Neural cell (in vitro differentiated cells): ENCODE measurements around the gene PSMB3. TPM values are rescaled to one million over a fixed set of nuclear protein-coding genes. Genes with fewer than 3 reads are reported as not detected.

Experiments used
- H2AFZ ChIP-seq: fragments of 200-600, 300-800 bp; sonication (generic), shearing (Covaris generic); 2 replicates; pipeline ENCODE4 v1.6.0; 2014; ENCODE audit warnings: low read depth, mild to moderate bottlenecking, antibody characterized with exemption, low read length, moderate library complexity
- H3F3A ChIP-seq: fragments of 200-600 bp; shearing (Covaris generic); 2 replicates; pipeline ENCODE4 v1.6.1; 2016; ENCODE audit warnings: mild to moderate bottlenecking, moderate library complexity, mixed read lengths, antibody characterized with exemption, low read length; ENCODE audit not compliant: insufficient read depth, poor library complexity, severe bottlenecking
- H3K27ac ChIP-seq: fragments of 200-600, 300-800 bp; sonication (generic), shearing (Covaris generic); 2 replicates; pipeline ENCODE4 v1.5.1; 2014; ENCODE audit warnings: mild to moderate bottlenecking, low read length, moderate library complexity
- H3K27me3 ChIP-seq: fragments of 300-800, 200-600 bp; sonication (generic), shearing (Covaris generic); 2 replicates; pipeline ENCODE4 v1.6.0; 2014; ENCODE audit warnings: mild to moderate bottlenecking, low read depth, low read length, moderate library complexity; ENCODE audit not compliant: insufficient read depth
- H3K36me3 ChIP-seq: fragments of 300-800, 200-600 bp; sonication (generic), shearing (Covaris generic); 2 replicates; pipeline ENCODE4 v1.5.1; 2014; ENCODE audit warnings: mild to moderate bottlenecking, antibody characterized with exemption, low read length, moderate library complexity; ENCODE audit not compliant: insufficient read depth
- H3K4me2 ChIP-seq: fragments of 300-800, 200-600 bp; sonication (generic), shearing (Covaris generic); 2 replicates; pipeline ENCODE4 v1.6.0; 2014; ENCODE audit warnings: mild to moderate bottlenecking, low read length
- H3K4me3 ChIP-seq: fragments of 300-800, 200-600 bp; sonication (generic), shearing (Covaris generic); 2 replicates; pipeline ENCODE4 v1.5.1; 2014; ENCODE audit warnings: mild to moderate bottlenecking, low read length, moderate library complexity
- H3K79me2 ChIP-seq: fragments of 200-600 bp; shearing (Covaris generic); replicated peaks from 2 replicates; pipeline ENCODE4 v1.6.0; 2014; ENCODE audit warnings: mild to moderate bottlenecking, low read length, moderate library complexity; ENCODE audit not compliant: insufficient read depth
- H3K9ac ChIP-seq: fragments of 300-800, 200-600 bp; sonication (generic), shearing (Covaris generic); 2 replicates; pipeline ENCODE4 v1.6.1; 2016; ENCODE audit warnings: mild to moderate bottlenecking, low read length, mixed read lengths
- H3K9me2 ChIP-seq: fragments of 200-600 bp; shearing (Covaris generic); 2 replicates; pipeline ENCODE4 v1.6.1; 2016; ENCODE audit warnings: mild to moderate bottlenecking, low read length, mixed read lengths; ENCODE audit not compliant: insufficient read depth
- H3K9me3 ChIP-seq: fragments of 200-600, 300-800 bp; sonication (generic), shearing (Covaris generic); 2 replicates; pipeline ENCODE4 v1.6.1; 2016; ENCODE audit warnings: mild to moderate bottlenecking, mixed run types, low read length, moderate library complexity, mixed read lengths
- H4K20me1 ChIP-seq: fragments of 200-600 bp; shearing (Covaris generic); 2 replicates; pipeline ENCODE4 v1.6.1; 2016; ENCODE audit warnings: mild to moderate bottlenecking, mixed run types; ENCODE audit not compliant: insufficient read depth
- EP300 ChIP-seq: fragments of 450-650 bp; conservative IDR thresholded peaks from 2 replicates; pipeline ENCODE4 v1.6.1; 2014; ENCODE audit warnings: antibody characterized with exemption, mild to moderate bottlenecking, moderate library complexity; ENCODE audit not compliant: poor library complexity, severe bottlenecking
- EZH2 ChIP-seq: fragments of 200-600, 300-800 bp; shearing (Covaris generic), sonication (generic); IDR thresholded peaks from 2 replicates; pipeline ENCODE4 v1.6.1; 2014; ENCODE audit warnings: antibody characterized with exemption, low read length, borderline replicate concordance, mild to moderate bottlenecking; ENCODE audit not compliant: insufficient read depth, poor library complexity, severe bottlenecking
- MXI1 ChIP-seq: fragments of 450-650 bp; conservative IDR thresholded peaks from 2 replicates; pipeline ENCODE4 v1.6.1; 2014; ENCODE audit warnings: antibody characterized with exemption, mild to moderate bottlenecking; ENCODE audit not compliant: poor library complexity, severe bottlenecking
- POLR2AphosphoS5 ChIP-seq: IDR thresholded peaks from 2 replicates; pipeline ENCODE4 v1.6.1; 2012
- RAD21 ChIP-seq: fragments of 450-650 bp; conservative IDR thresholded peaks from 2 replicates; pipeline ENCODE4 v1.6.1; 2014; ENCODE audit warnings: antibody characterized with exemption, mild to moderate bottlenecking, moderate library complexity
- SMC3 ChIP-seq: fragments of 450-650 bp; conservative IDR thresholded peaks from 2 replicates; pipeline ENCODE4 v1.6.1; 2014; ENCODE audit warnings: antibody characterized with exemption, mild to moderate bottlenecking, moderate library complexity; ENCODE audit not compliant: poor library complexity
- TAF1 ChIP-seq: IDR thresholded peaks from 2 replicates; pipeline ENCODE4 v1.6.1; 2012; ENCODE audit warnings: low read depth
- polyA plus RNA-seq: library from polyadenylated mRNA; depleted of rRNA; stranded (reverse); fragments of >200 nt; gene quantifications from 2 replicates; pipeline ENCODE4 v1.2.3, GENCODE V29; 2014
- TF ChIP-seq, protein P1 (sequence below): IDR thresholded peaks from 2 replicates; pipeline ENCODE4 v1.6.1; 2012; ENCODE audit warnings: borderline replicate concordance
- TF ChIP-seq, protein P2 (sequence below): fragments of 450-650 bp; IDR thresholded peaks from 2 replicates; pipeline ENCODE4 v1.5.1; 2014; ENCODE audit warnings: antibody characterized with exemption, mild to moderate bottlenecking, moderate library complexity; ENCODE audit not compliant: poor library complexity, severe bottlenecking

PSMB3 gene
- polyA plus RNA-seq, 1 donor from 2014 or later = 338 TPM

DNA sequence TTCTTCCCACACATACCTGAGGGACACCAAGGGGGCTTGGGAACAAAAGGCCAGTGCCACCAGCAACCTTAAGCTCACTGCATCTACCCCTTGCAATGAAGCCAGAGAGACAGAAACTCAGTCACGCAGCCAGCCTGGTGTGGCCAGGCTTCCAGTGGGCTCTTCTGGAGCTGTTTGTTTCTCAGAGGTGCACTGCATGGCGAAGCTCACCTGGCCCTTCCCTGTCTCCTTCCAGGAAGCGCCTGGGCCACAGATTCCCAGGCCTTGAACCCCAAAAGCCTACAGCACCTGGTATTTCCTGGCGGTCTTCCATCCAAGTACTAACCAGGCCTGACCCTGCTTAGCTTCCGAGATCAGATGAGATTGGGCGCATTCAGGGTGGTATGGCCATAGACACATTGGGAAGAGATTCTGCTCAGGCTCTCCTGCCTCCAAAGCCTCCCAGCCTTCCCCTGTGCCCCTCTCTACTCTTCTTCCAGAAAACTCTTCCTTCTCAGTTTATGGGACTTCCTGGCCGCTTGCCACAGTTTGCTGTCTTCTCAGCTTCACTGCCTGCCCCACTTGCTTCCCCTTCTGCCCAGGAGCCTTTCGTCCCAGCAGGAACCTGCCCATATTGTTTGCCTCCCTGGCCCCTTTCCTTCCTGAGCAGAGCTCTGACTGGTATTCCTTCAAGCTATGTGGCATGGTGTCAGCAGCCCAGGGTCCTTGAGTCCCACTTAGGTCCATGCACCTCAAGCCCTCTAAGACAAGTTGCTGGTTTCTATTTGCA is 20.8 kb upstream of the PSMB3 start:
- no peaks in the 10 kb centered on the region for H3F3A ChIP-seq
- H3K4me3 ChIP-seq = no peak overlapping the region
- no peak overlapping the region for H2AFZ ChIP-seq
- H3K4me2 ChIP-seq = no peak overlapping the region
- no peaks in the 10 kb centered on the region for H3K36me3 ChIP-seq
- H3K79me2 ChIP-seq = no peaks in the 10 kb centered on the region
- no peak overlapping the region for H3K9ac ChIP-seq
- no peaks in the 10 kb centered on the region for H4K20me1 ChIP-seq
- H3K9me3 ChIP-seq = no peaks in the 10 kb centered on the region
- no peaks in the 10 kb centered on the region for H3K27me3 ChIP-seq
- no peak overlapping the region for H3K27ac ChIP-seq
- TF ChIP-seq SMC3 (no peak), TAF1 (no peak), EZH2 (no peak), EP300 (no peak), MXI1 (no peak), POLR2AphosphoS5 (no peak), RAD21 (no peak)
- TF ChIP-seq, protein P1, sequence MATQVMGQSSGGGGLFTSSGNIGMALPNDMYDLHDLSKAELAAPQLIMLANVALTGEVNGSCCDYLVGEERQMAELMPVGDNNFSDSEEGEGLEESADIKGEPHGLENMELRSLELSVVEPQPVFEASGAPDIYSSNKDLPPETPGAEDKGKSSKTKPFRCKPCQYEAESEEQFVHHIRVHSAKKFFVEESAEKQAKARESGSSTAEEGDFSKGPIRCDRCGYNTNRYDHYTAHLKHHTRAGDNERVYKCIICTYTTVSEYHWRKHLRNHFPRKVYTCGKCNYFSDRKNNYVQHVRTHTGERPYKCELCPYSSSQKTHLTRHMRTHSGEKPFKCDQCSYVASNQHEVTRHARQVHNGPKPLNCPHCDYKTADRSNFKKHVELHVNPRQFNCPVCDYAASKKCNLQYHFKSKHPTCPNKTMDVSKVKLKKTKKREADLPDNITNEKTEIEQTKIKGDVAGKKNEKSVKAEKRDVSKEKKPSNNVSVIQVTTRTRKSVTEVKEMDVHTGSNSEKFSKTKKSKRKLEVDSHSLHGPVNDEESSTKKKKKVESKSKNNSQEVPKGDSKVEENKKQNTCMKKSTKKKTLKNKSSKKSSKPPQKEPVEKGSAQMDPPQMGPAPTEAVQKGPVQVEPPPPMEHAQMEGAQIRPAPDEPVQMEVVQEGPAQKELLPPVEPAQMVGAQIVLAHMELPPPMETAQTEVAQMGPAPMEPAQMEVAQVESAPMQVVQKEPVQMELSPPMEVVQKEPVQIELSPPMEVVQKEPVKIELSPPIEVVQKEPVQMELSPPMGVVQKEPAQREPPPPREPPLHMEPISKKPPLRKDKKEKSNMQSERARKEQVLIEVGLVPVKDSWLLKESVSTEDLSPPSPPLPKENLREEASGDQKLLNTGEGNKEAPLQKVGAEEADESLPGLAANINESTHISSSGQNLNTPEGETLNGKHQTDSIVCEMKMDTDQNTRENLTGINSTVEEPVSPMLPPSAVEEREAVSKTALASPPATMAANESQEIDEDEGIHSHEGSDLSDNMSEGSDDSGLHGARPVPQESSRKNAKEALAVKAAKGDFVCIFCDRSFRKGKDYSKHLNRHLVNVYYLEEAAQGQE = no peak
- TF ChIP-seq, protein P2, sequence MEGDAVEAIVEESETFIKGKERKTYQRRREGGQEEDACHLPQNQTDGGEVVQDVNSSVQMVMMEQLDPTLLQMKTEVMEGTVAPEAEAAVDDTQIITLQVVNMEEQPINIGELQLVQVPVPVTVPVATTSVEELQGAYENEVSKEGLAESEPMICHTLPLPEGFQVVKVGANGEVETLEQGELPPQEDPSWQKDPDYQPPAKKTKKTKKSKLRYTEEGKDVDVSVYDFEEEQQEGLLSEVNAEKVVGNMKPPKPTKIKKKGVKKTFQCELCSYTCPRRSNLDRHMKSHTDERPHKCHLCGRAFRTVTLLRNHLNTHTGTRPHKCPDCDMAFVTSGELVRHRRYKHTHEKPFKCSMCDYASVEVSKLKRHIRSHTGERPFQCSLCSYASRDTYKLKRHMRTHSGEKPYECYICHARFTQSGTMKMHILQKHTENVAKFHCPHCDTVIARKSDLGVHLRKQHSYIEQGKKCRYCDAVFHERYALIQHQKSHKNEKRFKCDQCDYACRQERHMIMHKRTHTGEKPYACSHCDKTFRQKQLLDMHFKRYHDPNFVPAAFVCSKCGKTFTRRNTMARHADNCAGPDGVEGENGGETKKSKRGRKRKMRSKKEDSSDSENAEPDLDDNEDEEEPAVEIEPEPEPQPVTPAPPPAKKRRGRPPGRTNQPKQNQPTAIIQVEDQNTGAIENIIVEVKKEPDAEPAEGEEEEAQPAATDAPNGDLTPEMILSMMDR = no peak
- H3K9me2 ChIP-seq = no peaks in the 10 kb centered on the region

DNA sequence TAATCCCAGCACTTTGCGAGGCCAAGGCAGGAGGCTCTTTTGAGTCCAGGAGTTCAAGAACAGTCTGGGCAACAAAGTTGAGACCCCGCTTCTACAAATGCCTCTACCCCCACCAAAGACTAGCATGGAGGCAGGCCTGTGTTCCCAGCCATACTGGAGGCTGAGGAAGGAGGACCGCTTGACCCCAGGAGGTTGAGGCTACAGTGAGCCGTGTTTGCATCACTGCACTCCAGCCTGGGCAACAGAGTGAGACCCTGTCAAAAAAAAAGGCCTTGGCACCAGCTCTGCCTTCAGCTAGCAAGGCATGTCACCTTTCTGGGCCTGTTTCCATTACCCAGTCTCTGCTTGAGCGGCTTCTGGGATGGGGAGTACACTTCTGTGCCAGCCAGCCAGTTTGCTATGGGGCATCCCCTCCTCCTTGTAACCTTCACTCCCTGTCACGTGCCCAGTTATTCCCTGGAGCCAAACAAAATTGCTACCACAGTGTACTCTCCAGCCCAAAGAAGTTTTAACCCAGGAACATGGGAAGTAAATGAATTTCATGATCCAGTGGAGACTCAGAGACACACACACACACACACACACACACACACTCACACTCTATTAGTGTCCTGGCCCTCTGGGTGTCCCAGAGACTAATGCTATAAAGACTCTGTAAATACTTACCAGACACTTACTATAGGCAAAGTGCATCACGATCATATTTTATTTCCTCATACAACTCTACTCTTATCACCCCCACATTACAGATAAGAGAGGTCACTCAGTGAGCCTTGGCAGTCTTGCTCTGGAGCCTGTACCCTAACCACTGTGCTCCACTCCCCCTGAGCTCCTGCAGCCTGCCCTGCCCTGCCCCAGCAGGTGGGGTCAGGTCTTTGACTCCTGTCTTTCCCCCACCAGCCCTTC is 19.9 kb upstream of the PSMB3 start:
- Histone ChIP-seq H3K9me3 (no peaks in the 10 kb centered on the region), H2AFZ (no peak overlapping the region), H3F3A (no peaks in the 10 kb centered on the region), H3K36me3 (no peaks in the 10 kb centered on the region), H3K9ac (no peak overlapping the region), H3K4me3 (no peak overlapping the region), H3K4me2 (no peak overlapping the region), H3K27me3 (no peaks in the 10 kb centered on the region), H3K9me2 (no peaks in the 10 kb centered on the region), H3K27ac (no peak overlapping the region), H3K79me2 (no peaks in the 10 kb centered on the region), H4K20me1 (no peaks in the 10 kb centered on the region)
- TF ChIP-seq RAD21 (no peak), MXI1 (no peak), TAF1 (no peak), POLR2AphosphoS5 (no peak), EP300 (no peak), SMC3 (no peak), EZH2 (no peak)
- TF ChIP-seq, protein P1 = no peak
- TF ChIP-seq, protein P2 = no peak
